ENCODE data around the gene CATSPER1.

Gene CATSPER1

DNA sequence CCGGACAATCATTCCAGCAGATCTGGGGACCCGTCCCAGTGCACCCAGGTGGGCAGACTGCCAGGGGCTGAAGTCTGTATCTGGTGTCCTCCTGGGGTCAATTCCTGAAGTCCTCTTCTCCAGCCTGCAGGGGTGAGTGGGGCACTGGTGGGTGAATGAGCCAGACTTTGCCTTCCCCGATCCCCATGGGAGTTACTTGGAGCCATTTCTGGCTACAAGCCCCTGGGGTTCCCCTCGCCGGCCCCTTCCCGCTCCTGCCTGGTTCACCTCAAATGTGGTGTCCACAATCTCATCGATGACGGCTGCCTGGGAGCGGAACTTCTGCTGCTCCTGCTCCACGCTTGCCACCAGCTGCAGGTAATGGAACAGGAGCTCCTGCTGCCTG is 9.5 kb downstream of the CATSPER1 start (continued):
- TF ChIP-seq, protein P1, sequence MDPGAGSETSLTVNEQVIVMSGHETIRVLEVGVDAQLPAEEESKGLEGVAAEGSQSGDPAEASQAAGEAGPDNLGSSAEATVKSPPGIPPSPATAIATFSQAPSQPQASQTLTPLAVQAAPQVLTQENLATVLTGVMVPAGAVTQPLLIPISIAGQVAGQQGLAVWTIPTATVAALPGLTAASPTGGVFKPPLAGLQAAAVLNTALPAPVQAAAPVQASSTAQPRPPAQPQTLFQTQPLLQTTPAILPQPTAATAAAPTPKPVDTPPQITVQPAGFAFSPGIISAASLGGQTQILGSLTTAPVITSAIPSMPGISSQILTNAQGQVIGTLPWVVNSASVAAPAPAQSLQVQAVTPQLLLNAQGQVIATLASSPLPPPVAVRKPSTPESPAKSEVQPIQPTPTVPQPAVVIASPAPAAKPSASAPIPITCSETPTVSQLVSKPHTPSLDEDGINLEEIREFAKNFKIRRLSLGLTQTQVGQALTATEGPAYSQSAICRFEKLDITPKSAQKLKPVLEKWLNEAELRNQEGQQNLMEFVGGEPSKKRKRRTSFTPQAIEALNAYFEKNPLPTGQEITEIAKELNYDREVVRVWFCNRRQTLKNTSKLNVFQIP (CRISPR knock-in tag; IDR thresholded peaks at IDR 0.05; ENCODE audit: borderline replicate concordance, low read depth) = no peak
- no peak for TF ChIP-seq ZFP30 (CRISPR knock-in tag; IDR thresholded peaks at IDR 0.05)

DNA sequence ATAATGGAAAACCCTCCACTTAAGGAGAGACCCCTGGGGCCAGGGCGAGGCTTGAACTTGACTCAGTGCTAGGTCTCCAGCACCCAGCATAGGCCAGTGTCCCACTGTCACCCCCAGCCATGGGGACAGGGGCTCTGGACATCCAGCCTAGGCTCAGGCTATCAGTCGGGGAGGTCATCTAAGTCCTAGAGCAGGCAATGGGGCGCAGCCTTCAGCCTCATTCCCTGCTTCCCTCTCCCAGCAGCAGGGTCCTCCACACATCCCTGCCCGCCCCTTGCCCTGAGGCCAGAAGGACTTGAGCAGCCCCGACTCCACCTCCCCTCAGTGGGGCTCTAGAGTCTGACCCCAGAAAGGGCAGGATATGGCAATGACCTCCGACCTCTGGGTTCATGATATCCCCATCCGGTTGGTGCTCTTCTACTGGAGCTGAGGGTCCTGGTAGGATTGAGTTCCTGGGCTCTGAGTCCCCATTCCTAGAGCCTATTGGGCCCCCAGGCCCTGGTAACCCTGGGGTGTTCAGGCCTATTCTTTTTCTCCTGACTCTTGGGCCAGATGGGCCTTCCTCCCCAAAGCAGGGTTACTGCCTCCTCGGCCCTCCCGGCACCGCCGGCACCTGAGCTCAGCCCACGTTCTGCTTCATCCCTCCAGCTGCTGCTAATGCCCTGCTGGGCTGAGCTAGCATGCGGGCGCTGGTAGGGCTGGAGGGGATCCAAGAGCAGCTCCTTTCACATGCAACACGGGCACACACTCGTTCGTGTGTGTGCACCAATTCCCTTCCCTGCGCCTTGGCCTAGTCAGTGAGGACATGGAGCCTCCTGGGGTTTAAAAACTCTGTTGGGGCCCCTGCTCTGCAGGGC is 10.1 kb downstream of the CATSPER1 start:
- ATAC-seq = peak; percentile 3; the same call in 1 of the 3 replicates
- TF ChIP-seq PPARA (CRISPR knock-in tag; IDR thresholded peaks at IDR 0.05; ENCODE audit: borderline replicate concordance) (no peak), ZC3H10 (CRISPR knock-in tag; IDR thresholded peaks at IDR 0.05) (no peak), ZNF565 (CRISPR knock-in tag; conservative IDR thresholded peaks at IDR 0.05; ENCODE audit: low read depth) (no peak), OSR1 (CRISPR knock-in tag; IDR thresholded peaks at IDR 0.05) (no peak), RARB (CRISPR knock-in tag; IDR thresholded peaks at IDR 0.05) (no peak), ZFP30 (CRISPR knock-in tag; IDR thresholded peaks at IDR 0.05) (no peak), GLIS3 (CRISPR knock-in tag; IDR thresholded peaks at IDR 0.05) (no peak), CSDC2 (CRISPR knock-in tag; IDR thresholded peaks at IDR 0.05) (no peak), ZNF70 (CRISPR knock-in tag; IDR thresholded peaks at IDR 0.05) (no peak), SNAI2 (CRISPR knock-in tag; IDR thresholded peaks at IDR 0.05) (no peak), ZNF8 (CRISPR knock-in tag; IDR thresholded peaks at IDR 0.05) (no peak)
- TF ChIP-seq, protein P2, sequence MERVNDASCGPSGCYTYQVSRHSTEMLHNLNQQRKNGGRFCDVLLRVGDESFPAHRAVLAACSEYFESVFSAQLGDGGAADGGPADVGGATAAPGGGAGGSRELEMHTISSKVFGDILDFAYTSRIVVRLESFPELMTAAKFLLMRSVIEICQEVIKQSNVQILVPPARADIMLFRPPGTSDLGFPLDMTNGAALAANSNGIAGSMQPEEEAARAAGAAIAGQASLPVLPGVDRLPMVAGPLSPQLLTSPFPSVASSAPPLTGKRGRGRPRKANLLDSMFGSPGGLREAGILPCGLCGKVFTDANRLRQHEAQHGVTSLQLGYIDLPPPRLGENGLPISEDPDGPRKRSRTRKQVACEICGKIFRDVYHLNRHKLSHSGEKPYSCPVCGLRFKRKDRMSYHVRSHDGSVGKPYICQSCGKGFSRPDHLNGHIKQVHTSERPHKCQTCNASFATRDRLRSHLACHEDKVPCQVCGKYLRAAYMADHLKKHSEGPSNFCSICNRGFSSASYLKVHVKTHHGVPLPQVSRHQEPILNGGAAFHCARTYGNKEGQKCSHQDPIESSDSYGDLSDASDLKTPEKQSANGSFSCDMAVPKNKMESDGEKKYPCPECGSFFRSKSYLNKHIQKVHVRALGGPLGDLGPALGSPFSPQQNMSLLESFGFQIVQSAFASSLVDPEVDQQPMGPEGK (CRISPR knock-in tag; IDR thresholded peaks at IDR 0.05; ENCODE audit: borderline replicate concordance) = no peak
- TF ChIP-seq, protein P1 (CRISPR knock-in tag; IDR thresholded peaks at IDR 0.05; ENCODE audit: borderline replicate concordance, low read depth) = no peak
- TF ChIP-seq, protein P3, sequence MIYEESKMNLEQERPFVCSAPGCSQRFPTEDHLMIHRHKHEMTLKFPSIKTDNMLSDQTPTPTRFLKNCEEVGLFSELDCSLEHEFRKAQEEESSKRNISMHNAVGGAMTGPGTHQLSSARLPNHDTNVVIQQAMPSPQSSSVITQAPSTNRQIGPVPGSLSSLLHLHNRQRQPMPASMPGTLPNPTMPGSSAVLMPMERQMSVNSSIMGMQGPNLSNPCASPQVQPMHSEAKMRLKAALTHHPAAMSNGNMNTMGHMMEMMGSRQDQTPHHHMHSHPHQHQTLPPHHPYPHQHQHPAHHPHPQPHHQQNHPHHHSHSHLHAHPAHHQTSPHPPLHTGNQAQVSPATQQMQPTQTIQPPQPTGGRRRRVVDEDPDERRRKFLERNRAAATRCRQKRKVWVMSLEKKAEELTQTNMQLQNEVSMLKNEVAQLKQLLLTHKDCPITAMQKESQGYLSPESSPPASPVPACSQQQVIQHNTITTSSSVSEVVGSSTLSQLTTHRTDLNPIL (CRISPR knock-in tag; IDR thresholded peaks at IDR 0.05; ENCODE audit: low read depth) = no peak

DNA sequence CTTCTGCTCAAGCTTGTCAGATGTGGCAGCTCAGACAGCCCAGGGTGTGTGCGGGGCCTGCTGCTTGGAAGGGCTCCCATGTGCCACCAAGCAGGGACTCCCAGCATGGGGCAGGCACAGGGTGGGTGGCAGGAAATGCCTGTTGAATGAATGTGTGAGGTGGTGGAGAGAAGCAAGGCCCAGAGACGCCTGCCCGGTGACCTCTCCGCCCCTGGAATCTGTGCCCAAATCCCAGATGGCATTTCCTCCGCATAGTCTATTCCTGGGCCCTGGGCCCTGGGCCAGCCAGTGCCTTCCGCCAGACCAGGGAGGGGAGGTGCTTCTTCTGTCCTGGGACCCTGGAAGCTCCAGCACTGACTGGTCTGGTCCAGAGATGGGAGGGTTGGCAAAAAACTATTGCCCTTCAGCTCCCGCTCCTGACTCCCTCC is 10.8 kb downstream of the CATSPER1 start:
- TF ChIP-seq, protein P1 (CRISPR knock-in tag; IDR thresholded peaks at IDR 0.05; ENCODE audit: borderline replicate concordance, low read depth) = no peak
- no peak for TF ChIP-seq PPARA (CRISPR knock-in tag; IDR thresholded peaks at IDR 0.05; ENCODE audit: borderline replicate concordance)
- no peak for TF ChIP-seq ZNF8 (CRISPR knock-in tag; IDR thresholded peaks at IDR 0.05)
- no peak for TF ChIP-seq ZC3H10 (CRISPR knock-in tag; IDR thresholded peaks at IDR 0.05)
- TF ChIP-seq ESRRG (CRISPR knock-in tag; IDR thresholded peaks at IDR 0.05) = no peak
- TF ChIP-seq RARB (CRISPR knock-in tag; IDR thresholded peaks at IDR 0.05) = no peak
- TF ChIP-seq BACH2 (CRISPR knock-in tag; IDR thresholded peaks at IDR 0.05; ENCODE audit: borderline replicate concordance) = no peak
- peak; percentile 73 for ATAC-seq

- ATAC-seq = peak; percentile 55
- TF ChIP-seq RARB (CRISPR knock-in tag; IDR thresholded peaks at IDR 0.05) (no peak), ZC3H10 (CRISPR knock-in tag; IDR thresholded peaks at IDR 0.05) (no peak), ZFP30 (CRISPR knock-in tag; IDR thresholded peaks at IDR 0.05) (no peak)
- TF ChIP-seq, protein P4, sequence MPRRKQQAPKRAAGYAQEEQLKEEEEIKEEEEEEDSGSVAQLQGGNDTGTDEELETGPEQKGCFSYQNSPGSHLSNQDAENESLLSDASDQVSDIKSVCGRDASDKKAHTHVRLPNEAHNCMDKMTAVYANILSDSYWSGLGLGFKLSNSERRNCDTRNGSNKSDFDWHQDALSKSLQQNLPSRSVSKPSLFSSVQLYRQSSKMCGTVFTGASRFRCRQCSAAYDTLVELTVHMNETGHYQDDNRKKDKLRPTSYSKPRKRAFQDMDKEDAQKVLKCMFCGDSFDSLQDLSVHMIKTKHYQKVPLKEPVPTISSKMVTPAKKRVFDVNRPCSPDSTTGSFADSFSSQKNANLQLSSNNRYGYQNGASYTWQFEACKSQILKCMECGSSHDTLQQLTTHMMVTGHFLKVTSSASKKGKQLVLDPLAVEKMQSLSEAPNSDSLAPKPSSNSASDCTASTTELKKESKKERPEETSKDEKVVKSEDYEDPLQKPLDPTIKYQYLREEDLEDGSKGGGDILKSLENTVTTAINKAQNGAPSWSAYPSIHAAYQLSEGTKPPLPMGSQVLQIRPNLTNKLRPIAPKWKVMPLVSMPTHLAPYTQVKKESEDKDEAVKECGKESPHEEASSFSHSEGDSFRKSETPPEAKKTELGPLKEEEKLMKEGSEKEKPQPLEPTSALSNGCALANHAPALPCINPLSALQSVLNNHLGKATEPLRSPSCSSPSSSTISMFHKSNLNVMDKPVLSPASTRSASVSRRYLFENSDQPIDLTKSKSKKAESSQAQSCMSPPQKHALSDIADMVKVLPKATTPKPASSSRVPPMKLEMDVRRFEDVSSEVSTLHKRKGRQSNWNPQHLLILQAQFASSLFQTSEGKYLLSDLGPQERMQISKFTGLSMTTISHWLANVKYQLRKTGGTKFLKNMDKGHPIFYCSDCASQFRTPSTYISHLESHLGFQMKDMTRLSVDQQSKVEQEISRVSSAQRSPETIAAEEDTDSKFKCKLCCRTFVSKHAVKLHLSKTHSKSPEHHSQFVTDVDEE (CRISPR knock-in tag; IDR thresholded peaks at IDR 0.05) = no peak
- TF ChIP-seq, protein P3 (CRISPR knock-in tag; IDR thresholded peaks at IDR 0.05; ENCODE audit: low read depth) = no peak
- TF ChIP-seq, protein P5, sequence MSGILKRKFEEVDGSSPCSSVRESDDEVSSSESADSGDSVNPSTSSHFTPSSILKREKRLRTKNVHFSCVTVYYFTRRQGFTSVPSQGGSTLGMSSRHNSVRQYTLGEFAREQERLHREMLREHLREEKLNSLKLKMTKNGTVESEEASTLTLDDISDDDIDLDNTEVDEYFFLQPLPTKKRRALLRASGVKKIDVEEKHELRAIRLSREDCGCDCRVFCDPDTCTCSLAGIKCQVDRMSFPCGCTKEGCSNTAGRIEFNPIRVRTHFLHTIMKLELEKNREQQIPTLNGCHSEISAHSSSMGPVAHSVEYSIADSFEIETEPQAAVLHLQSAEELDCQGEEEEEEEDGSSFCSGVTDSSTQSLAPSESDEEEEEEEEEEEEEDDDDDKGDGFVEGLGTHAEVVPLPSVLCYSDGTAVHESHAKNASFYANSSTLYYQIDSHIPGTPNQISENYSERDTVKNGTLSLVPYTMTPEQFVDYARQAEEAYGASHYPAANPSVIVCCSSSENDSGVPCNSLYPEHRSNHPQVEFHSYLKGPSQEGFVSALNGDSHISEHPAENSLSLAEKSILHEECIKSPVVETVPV (CRISPR knock-in tag; IDR thresholded peaks at IDR 0.05) = no peak
Measured at GRCh38 chr11:66014804-66015453, 11.3 kb downstream of the CATSPER1 start.
